IMR-90 (cell line): Measurements from ENCODE around the gene NMRAL1. TPM values are rescaled to one million over a fixed set of nuclear protein-coding genes. Genes with fewer than 3 reads are reported as not detected.

Source experiments
- ATAC-seq: fragments of 200-7000 bp; cut with Tn5 transposase; 2 replicates; pipeline ENCODE4 v1.9.1; 2020; ENCODE audit warnings: low read depth, mild to moderate bottlenecking, moderate library complexity
- BruUV-seq: library from RNA; stranded (reverse); fragments of 400-500 nt; replicated peaks from 2 replicates; lab custom pipeline; 2021; lab: Mats Ljungman, UMichigan
- CTCF ChIA-PET: fragments of 300-600 bp; formaldehyde crosslinking; extraction: SDS; loops from one replicate; lab custom pipeline; 2021; ENCODE audit warnings: antibody characterized with exemption; lab: Yijun Ruan, JAX
- POLR2A ChIA-PET: fragments of 300-600 bp; sonication (Branson Sonifier 250); formaldehyde crosslinking; loops from one replicate; lab custom pipeline; 2022; ENCODE audit warnings: antibody characterized with exemption; ENCODE audit not compliant: unreplicated experiment; lab: Charles Lee
- DNase-seq: peaks from one replicate; pipeline ENCODE4 v3.0.0; 2013
- H2AFZ ChIP-seq: replicated peaks from 2 replicates; pipeline ENCODE3; 2013; ENCODE audit warnings: low read length, mild to moderate bottlenecking; ENCODE audit not compliant: poor library complexity
- H2AK5ac ChIP-seq: 2 replicates; pipeline ENCODE4 v1.6.1; 2013; ENCODE audit warnings: low read depth, low read length, inconsistent platforms
- H2AK9ac ChIP-seq: replicated peaks from 2 replicates; pipeline ENCODE3; 2013; ENCODE audit warnings: mild to moderate bottlenecking, low read depth, low read length, moderate library complexity; ENCODE audit not compliant: poor library complexity
- H2BK120ac ChIP-seq: 2 replicates; pipeline ENCODE4 v1.6.1; 2013; ENCODE audit warnings: low read depth, low read length, inconsistent platforms
- H2BK15ac ChIP-seq: 3 replicates; pipeline ENCODE4 v1.6.1; 2013; ENCODE audit warnings: low read depth, low read length, inconsistent platforms
- H2BK20ac ChIP-seq: 2 replicates; pipeline ENCODE4 v1.6.1; 2013; ENCODE audit warnings: low read depth, mild to moderate bottlenecking, inconsistent platforms, low read length, moderate library complexity
- H2BK5ac ChIP-seq: 2 replicates; pipeline ENCODE4 v1.6.1; 2013; ENCODE audit warnings: mild to moderate bottlenecking, low read depth, low read length, inconsistent platforms; ENCODE audit not compliant: poor library complexity, severe bottlenecking
- H3K14ac ChIP-seq: replicated peaks from 2 replicates; pipeline ENCODE4 v1.6.1; 2013; ENCODE audit warnings: low read depth, low read length, inconsistent platforms
- H3K18ac ChIP-seq: 2 replicates; pipeline ENCODE4 v1.6.1; 2013; ENCODE audit warnings: low read depth, low read length, control low read depth
- H3K23ac ChIP-seq: 2 replicates; pipeline ENCODE4 v1.6.1; 2013; ENCODE audit warnings: low read depth, low read length, inconsistent platforms
- H3K27ac ChIP-seq: 2 replicates; pipeline ENCODE4 v1.5.1; 2013; ENCODE audit warnings: mild to moderate bottlenecking, control low read depth, low read length; ENCODE audit not compliant: insufficient read depth
- H3K27me3 ChIP-seq: 2 replicates; pipeline ENCODE4 v1.6.1; 2013; ENCODE audit warnings: low read length; ENCODE audit not compliant: control insufficient read depth, insufficient read depth
- H3K36me3 ChIP-seq: 2 replicates; pipeline ENCODE4 v1.6.1; 2013; ENCODE audit warnings: low read length, mixed read lengths; ENCODE audit not compliant: control insufficient read depth, insufficient read depth
- H3K4ac ChIP-seq: 2 replicates; pipeline ENCODE4 v1.6.1; 2013; ENCODE audit warnings: low read depth, low read length, inconsistent platforms
- H3K4me1 ChIP-seq: 2 replicates; pipeline ENCODE4 v1.6.1; 2013; ENCODE audit warnings: low read length, mixed read lengths; ENCODE audit not compliant: control insufficient read depth, insufficient read depth
- H3K4me2 ChIP-seq: 2 replicates; pipeline ENCODE4 v1.6.1; 2013; ENCODE audit warnings: low read depth, mild to moderate bottlenecking, control low read depth, low read length, moderate library complexity
- H3K4me3 ChIP-seq: 2 replicates; pipeline ENCODE4 v1.5.1; 2013; ENCODE audit warnings: low read depth, mild to moderate bottlenecking, control low read depth, low read length, moderate library complexity; ENCODE audit not compliant: insufficient read depth
- H3K56ac ChIP-seq: 2 replicates; pipeline ENCODE4 v1.6.1; 2013; ENCODE audit warnings: low read length, inconsistent platforms; ENCODE audit not compliant: insufficient read depth; ENCODE audit errors: extremely low read depth
- H3K79me1 ChIP-seq, 2 experiments: 2 replicates each; pipeline ENCODE4 v1.6.1; 2013; ENCODE audit warnings: low read length in 2 of 2, inconsistent platforms in 1 of 2, low read depth in 1 of 2
- H3K9ac ChIP-seq: 2 replicates; pipeline ENCODE4 v1.6.1; 2013; ENCODE audit warnings: low read depth, low read length, control low read depth
- H3K9me1 ChIP-seq: 2 replicates; pipeline ENCODE4 v1.6.1; 2013; ENCODE audit warnings: low read length, inconsistent platforms; ENCODE audit not compliant: insufficient read depth
- H3K9me3 ChIP-seq: 2 replicates; pipeline ENCODE4 v1.6.1; 2013; ENCODE audit warnings: low read length; ENCODE audit not compliant: control insufficient read depth, insufficient read depth
- H4K20me1 ChIP-seq: 2 replicates; pipeline ENCODE4 v1.6.1; 2013; ENCODE audit warnings: low read length, inconsistent platforms; ENCODE audit not compliant: insufficient read depth
- H4K5ac ChIP-seq: 2 replicates; pipeline ENCODE4 v1.6.1; 2013; ENCODE audit warnings: mild to moderate bottlenecking, low read depth, low read length, control low read depth
- H4K8ac ChIP-seq, 2 experiments: 2 replicates each; pipeline ENCODE4 v1.6.1; 2013; ENCODE audit warnings: low read depth in 2 of 2, low read length in 2 of 2, control low read depth in 1 of 2, inconsistent platforms in 1 of 2
- H4K91ac ChIP-seq: 2 replicates; pipeline ENCODE4 v1.6.1; 2013; ENCODE audit warnings: low read depth, low read length, inconsistent platforms; ENCODE audit not compliant: insufficient read depth
- FOS ChIP-seq: fragments of 150-350 bp; IDR thresholded peaks from 2 replicates; pipeline ENCODE4 v1.6.1; 2016; ENCODE audit warnings: low read depth, low read length
- MAFK ChIP-seq: IDR thresholded peaks from 2 replicates; pipeline ENCODE4 v1.6.1; 2012; ENCODE audit warnings: low read depth, low read length, improper control_type of control experiment
- NFE2L2 ChIP-seq: fragments of 150-350 bp; IDR thresholded peaks from 2 replicates; pipeline ENCODE4 v1.6.1; 2016; ENCODE audit warnings: low read depth, mild to moderate bottlenecking, low read length
- WGBS, 2 experiments: methylation state at CpG; one replicate each; pipeline versions ENCODE4 v1.1.5 to v1.1.7; 2013; ENCODE audit warnings: missing lambda C conversion rate in 2 of 2; ENCODE audit not compliant: insufficient read length in 1 of 2; ENCODE audit errors: extremely low coverage in 2 of 2; 5-methylcytosine and 5-hydroxymethylcytosine counted together
- dilution Hi-C: fragments of 300-500 bp; cut with HindIII; formaldehyde crosslinking; loops from one replicate; pipeline ENCODE4 v1.14.3; 2018; ENCODE audit warnings: low sequenced_read_pairs; ENCODE audit not compliant: unreplicated experiment
- in situ Hi-C: fragments of 300-500 bp; cut with MboI; formaldehyde crosslinking; loops from 3 replicates; pipeline ENCODE4 v1.14.3; 2019; ENCODE audit warnings: low sequenced_read_pairs, inconsistent platforms, mixed read lengths
- intact Hi-C: fragments of 100-400 bp; cut with micrococcal nuclease; formaldehyde crosslinking; loops from 2 replicates; pipeline ENCODE4 v1.10.0; 2022
- polyA plus RNA-seq, 3 experiments: library from polyadenylated mRNA; depleted of rRNA; stranded (reverse); fragments of >200 nt; gene quantifications; 2 replicates each; pipeline ENCODE4 v1.2.3, GENCODE V29; 2012; ENCODE audit warnings: low replicate concordance in 1 of 3
- total RNA-seq: library from RNA; depleted of rRNA; stranded (reverse); fragments of >200 nt; gene quantifications from 2 replicates; pipeline ENCODE4 v1.2.3, GENCODE V29; 2012

NMRAL1 gene
- total and polyA plus RNA-seq, 2 of the 4 experiments (the other 2 are of a cell fraction), result 48.6 to 67.6 TPM

DNA sequence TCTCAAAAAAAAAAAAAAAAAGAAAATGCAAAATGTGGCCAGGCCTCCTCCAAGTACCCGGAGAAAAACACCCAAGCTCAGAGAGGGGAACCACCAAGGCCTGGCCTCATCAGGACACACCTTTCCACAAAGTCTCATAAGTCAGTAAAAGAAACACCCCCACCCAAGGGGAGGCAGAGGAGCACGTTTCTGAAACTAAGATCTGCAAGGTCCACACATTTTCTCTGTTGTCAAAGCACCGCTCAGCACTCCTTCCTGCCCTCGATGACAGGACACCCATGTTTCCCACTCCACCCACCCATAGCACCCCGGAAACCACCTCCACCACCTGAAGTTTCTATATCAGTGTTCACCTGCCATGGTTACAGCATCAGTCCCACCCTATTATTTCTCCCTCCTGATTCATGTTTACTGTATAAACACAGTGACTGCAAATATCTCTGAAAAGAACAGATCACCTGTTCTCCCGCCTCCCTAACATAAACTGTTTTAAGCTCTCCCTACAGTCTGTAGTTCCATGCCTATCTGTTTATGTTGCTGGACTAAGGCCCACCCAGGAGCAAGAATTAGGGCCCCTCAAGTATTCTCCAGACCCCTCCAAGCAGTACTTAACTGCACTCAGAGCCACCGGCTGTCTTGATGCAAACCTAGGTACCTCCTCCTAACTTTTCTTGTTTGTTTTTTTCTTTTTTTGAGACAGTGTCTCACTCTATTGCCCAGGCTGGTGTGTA lies 60.1 kb downstream of the NMRAL1 start:
- Histone ChIP-seq H2AK5ac (peak overlapping the region; percentile 4; the same call in 1 of the 2 replicates), H3K4me1 (peaks cover 20% of the 10 kb centered on the region), H3K4ac (no peak overlapping the region), H3K27ac (no peak overlapping the region), H3K27me3 (no peaks in the 10 kb centered on the region), H3K9me3 (no peaks in the 10 kb centered on the region), H2BK20ac (no peak overlapping the region), H3K56ac (no peak overlapping the region), H3K23ac (0 out of 2 replicates have a peak overlapping the region, but pooled peaks have one; percentile 12), H3K9me1 (peaks cover 19% of the 10 kb centered on the region), H3K14ac (no peak overlapping the region), H3K79me1 (peaks cover 20 to 58% of the 10 kb centered on the region in 2 experiments), H4K91ac (no peak overlapping the region), H3K18ac (no peak overlapping the region), H3K4me3 (no peak overlapping the region), H4K8ac (no peak overlapping the region), H2BK15ac (no peak overlapping the region; the same call in 2 of the 3 replicates), H2AK9ac (no peak overlapping the region), H2BK5ac (no peak overlapping the region), H4K20me1 (peaks cover 54% of the 10 kb centered on the region), H2AFZ (no peak overlapping the region), H3K4me2 (no peak overlapping the region), H3K9ac (no peak overlapping the region), H3K36me3 (peaks cover 7% of the 10 kb centered on the region), H2BK120ac (no peak overlapping the region), H4K5ac (no peak overlapping the region)
- ATAC-seq, result no peak
- ChIA-PET CTCF (interaction anchor here (0.6 kb wide), 1 partner anchor 54 kb away, joined by 3 read pairs; no protein-coding TSS in a partner anchor), POLR2A (no interaction called here)
- TF ChIP-seq MAFK (no peak), FOS (no peak), NFE2L2 (no peak)
- in situ Hi-C loops, result no loop called here
- DNase-seq, result no peak
- intact Hi-C loops, result loop anchor here (10.0 kb wide), 1 partner anchor 130 kb away; no protein-coding TSS in a partner anchor
- WGBS, 2 experiments, result 100% methylated on average over 2 of the region's 7 CpGs; no CpG with 5 or more reads in 1 of the 2 experiments
- dilution Hi-C loops, result no loop called here
- no TSS peak for BruUV-seq
